ENCODE measurements around the gene GPR156.

DNA sequence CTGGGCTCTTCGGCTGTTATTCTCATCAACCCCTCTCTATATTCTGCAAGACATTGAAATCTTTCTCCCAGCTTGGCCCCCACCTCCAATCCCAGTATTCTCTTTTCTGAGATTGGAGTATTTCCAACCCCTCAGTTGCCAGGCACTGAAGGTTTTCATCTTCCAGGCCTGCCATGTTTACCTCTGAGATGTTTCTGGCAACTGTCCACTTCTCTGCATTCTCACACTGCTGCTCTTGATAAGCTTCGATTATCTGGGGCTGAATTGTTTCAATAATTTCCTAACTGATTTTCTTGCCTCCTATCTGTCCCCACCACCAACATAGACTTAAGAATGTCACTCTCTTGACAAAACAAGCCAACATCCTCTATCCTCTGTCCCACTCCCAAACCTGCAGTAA is 1.4 kb upstream of the GPR156 start:
- TF ChIP-seq SRF (IDR thresholded peaks at IDR 0.05; ENCODE audit: low read depth in 2 of 2, low read length in 2 of 2): no peak
- TF ChIP-seq PRDM15 (CRISPR knock-in tag; IDR thresholded peaks at IDR 0.05): no peak
- TF ChIP-seq TARDBP (IDR thresholded peaks at IDR 0.05; ENCODE audit: borderline replicate concordance): no peak
- no peak for TF ChIP-seq MYC (IDR thresholded peaks at IDR 0.05; ENCODE audit: insufficient read depth, insufficient read length, insufficient replicate concordance, low read length, severe bottlenecking)

Measured in GM12878 (cell line).